Endothelial cell of umbilical vein (primary cell): ENCODE data around the gene INHA. TPM values are rescaled to one million over a fixed set of nuclear protein-coding genes. Genes with fewer than 3 reads are reported as not detected.

Source experiments
- BruUV-seq: library from RNA; stranded (reverse); fragments of 400-500 nt; replicated peaks from 2 replicates; lab custom pipeline; 2021; lab: Mats Ljungman, UMichigan
- CTCF ChIA-PET: fragments of 300-600, 350-600 bp; sonication (Branson Sonifier 250); formaldehyde crosslinking; loops from one replicate; lab custom pipeline; 2021; ENCODE audit warnings: antibody characterized with exemption, inconsistent platforms; lab: Charles Lee
- POLR2A ChIA-PET: fragments of 300-600, 350-600 bp; sonication (Branson Sonifier 250); formaldehyde crosslinking; loops from one replicate; lab custom pipeline; 2021; ENCODE audit warnings: antibody characterized with exemption, inconsistent platforms; lab: Charles Lee
- DNase-seq: peaks from one replicate; pipeline ENCODE4 v3.0.0-alpha.2; 2011; ENCODE audit warnings: low read depth, low spot score
- FAIRE-seq: peaks from 2 replicates; lab custom pipeline; 2011; peaks lifted over from hg19 to GRCh38; lab: Jason Lieb, UNC
- H2AFZ ChIP-seq: 2 replicates; pipeline ENCODE4 v1.6.0; 2012; ENCODE audit warnings: low read depth, low read length, control low read depth, inconsistent platforms
- H3K27ac ChIP-seq: 2 replicates; pipeline ENCODE4 v1.5.1; 2011; ENCODE audit warnings: low read depth, mild to moderate bottlenecking, control low read depth, low read length, moderate library complexity; ENCODE audit not compliant: insufficient read depth
- H3K27me3 ChIP-seq, 2 experiments: 2 replicates each; pipeline versions ENCODE4 v1.6.0 to v1.6.1; 2011; ENCODE audit warnings: low read length in 2 of 2, mixed read lengths in 1 of 2; ENCODE audit not compliant: control insufficient read depth in 2 of 2, insufficient read depth in 2 of 2
- H3K36me3 ChIP-seq, 2 experiments: 2 replicates in 1 of 2; 3 replicates in 1 of 2; pipeline ENCODE4 v1.5.1; 2011; ENCODE audit warnings: low read length in 2 of 2, mild to moderate bottlenecking in 1 of 2, moderate library complexity in 1 of 2; ENCODE audit not compliant: control insufficient read depth in 2 of 2, insufficient read depth in 2 of 2; ENCODE audit errors: extremely low read depth in 1 of 2
- H3K4me1 ChIP-seq: 3 replicates; pipeline ENCODE4 v1.5.1; 2011; ENCODE audit warnings: mild to moderate bottlenecking, low read length; ENCODE audit not compliant: control insufficient read depth, insufficient read depth; ENCODE audit errors: extremely low read depth
- H3K4me2 ChIP-seq: 2 replicates; pipeline ENCODE4 v1.6.1; 2011; ENCODE audit warnings: low read length, control low read depth, mixed read lengths; ENCODE audit not compliant: insufficient read depth
- H3K4me3 ChIP-seq, 3 experiments: fragments of 200-600 bp in 1 of 3; sonication (generic), shearing (Covaris generic) in 1 of 3; replicated peaks in 1 of 3; 2 replicates each; pipeline ENCODE4 v1.5.1; 2011 to 2016; ENCODE audit warnings: control low read depth in 3 of 3, low read length in 3 of 3, mild to moderate bottlenecking in 2 of 3, inconsistent platforms in 1 of 3, low read depth in 1 of 3, moderate library complexity in 1 of 3; ENCODE audit not compliant: insufficient read depth in 1 of 3
- H3K79me2 ChIP-seq: 2 replicates; pipeline ENCODE4 v1.6.0; 2012; ENCODE audit warnings: low read length, inconsistent platforms; ENCODE audit not compliant: control insufficient read depth, insufficient read depth
- H3K9ac ChIP-seq: replicated peaks from 2 replicates; pipeline ENCODE3; 2011; ENCODE audit warnings: low read length, control low read depth; ENCODE audit not compliant: insufficient read depth; ENCODE audit errors: extremely low read depth
- H3K9me1 ChIP-seq: replicated peaks from 3 replicates; pipeline ENCODE4 v1.6.0; 2011; ENCODE audit warnings: mild to moderate bottlenecking, low read length; ENCODE audit not compliant: control insufficient read depth, insufficient read depth; ENCODE audit errors: extremely low read depth
- H3K9me3 ChIP-seq: replicated peaks from 2 replicates; pipeline ENCODE4 v1.5.1; 2012; ENCODE audit warnings: low read length, inconsistent platforms; ENCODE audit not compliant: control insufficient read depth, insufficient read depth
- H4K20me1 ChIP-seq: replicated peaks from 2 replicates; pipeline ENCODE3; 2011; ENCODE audit warnings: mild to moderate bottlenecking, low read length; ENCODE audit not compliant: control insufficient read depth, insufficient read depth; ENCODE audit errors: extremely low read depth
- CTCF ChIP-seq, 2 donors: IDR thresholded peaks; 1 replicate in 1 of 2; 2 replicates in 1 of 2; pipeline ENCODE4 v1.5.1; 2011; ENCODE audit warnings: low read length in 2 of 2, mild to moderate bottlenecking in 2 of 2, moderate library complexity in 2 of 2, control low read depth in 1 of 2, inconsistent platforms in 1 of 2, low read depth in 1 of 2; ENCODE audit not compliant: insufficient read depth in 1 of 2; ENCODE audit errors: extremely low read depth in 1 of 2
- EZH2 ChIP-seq: IDR thresholded peaks from 2 replicates; pipeline ENCODE4 v1.6.1; 2012; ENCODE audit warnings: borderline replicate concordance, low read depth, mild to moderate bottlenecking, moderate library complexity, low read length, inconsistent platforms; ENCODE audit not compliant: severe bottlenecking
- FOS ChIP-seq: IDR thresholded peaks from 2 replicates; pipeline ENCODE4 v1.6.1; 2011; ENCODE audit warnings: mild to moderate bottlenecking, low read length, moderate library complexity, borderline replicate concordance; ENCODE audit not compliant: insufficient read depth
- GATA2 ChIP-seq: IDR thresholded peaks from 2 replicates; pipeline ENCODE4 v1.7.0; 2011; ENCODE audit warnings: low read depth, mild to moderate bottlenecking, moderate library complexity, mixed read lengths, low read length; ENCODE audit not compliant: insufficient read length, insufficient read depth
- JUN ChIP-seq: IDR thresholded peaks from 2 replicates; pipeline ENCODE4 v1.6.1; 2011; ENCODE audit warnings: borderline replicate concordance, low read depth; ENCODE audit not compliant: insufficient read length, insufficient read depth
- MAX ChIP-seq: IDR thresholded peaks from 2 replicates; pipeline ENCODE4 v1.6.1; 2011; ENCODE audit not compliant: insufficient read depth, insufficient read length
- MYC ChIP-seq: IDR thresholded peaks from one replicate; pipeline ENCODE4 v1.6.1; 2011; ENCODE audit warnings: mild to moderate bottlenecking, low read depth, low read length
- POLR2A ChIP-seq: IDR thresholded peaks from 2 replicates; pipeline ENCODE4 v1.6.1; 2012; ENCODE audit warnings: low read depth, mild to moderate bottlenecking, control low read depth, low read length
- POLR2AphosphoS5 ChIP-seq: IDR thresholded peaks from 2 replicates; pipeline ENCODE4 v1.6.1; 2012; ENCODE audit warnings: low read depth, mild to moderate bottlenecking, control low read depth, low read length, moderate library complexity; ENCODE audit not compliant: insufficient read depth
- dilution Hi-C: fragments of 300-500 bp; cut with MboI; formaldehyde crosslinking; loops from one replicate; pipeline ENCODE4 v1.15.0; 2019; ENCODE audit warnings: low sequenced_read_pairs; ENCODE audit not compliant: extremely low pct_ligation_motif_present
- intact Hi-C: fragments of 100-400 bp; cut with micrococcal nuclease; formaldehyde crosslinking; loops from one replicate; pipeline ENCODE4 v1.10.0; 2022
- polyA plus RNA-seq, 4 experiments: library from polyadenylated mRNA; depleted of rRNA in 3 of 4; stranded (reverse) in 3 of 4; unstranded in 1 of 4; fragments of >200 nt; gene quantifications; 2 replicates each; pipeline versions ENCODE4 v1.2.1 to v1.2.3, GENCODE V29; 2011 to 2012; ENCODE audit warnings: missing spikeins in 1 of 4
- total RNA-seq: library from RNA; stranded (reverse); gene quantifications from 2 replicates; pipeline ENCODE4 v1.2.3, GENCODE V29; 2021

INHA gene
- total and polyA plus RNA-seq, 2 donors (not counting 3 experiments of a cell fraction or from before 2014, with no cell fraction given): 0.06 TPM; not detected in 1

- Histone ChIP-seq H3K27me3 (peaks cover 3 to 10% of the 10 kb centered on the region in 2 experiments), H3K9ac (no peak overlapping the region), H3K4me1 (no peaks in the 10 kb centered on the region), H3K79me2 (no peaks in the 10 kb centered on the region), H3K9me1 (no peaks in the 10 kb centered on the region), H3K9me3 (no peaks in the 10 kb centered on the region), H4K20me1 (no peaks in the 10 kb centered on the region), H3K4me3 (no peak overlapping the region), H3K27ac (no peak overlapping the region), H3K4me2 (no peak overlapping the region), H3K36me3 (no peaks in the 10 kb centered on the region), H2AFZ (no peak overlapping the region)
- BruUV-seq: no TSS peak
- no peak for DNase-seq
- dilution Hi-C loops (no loop called here), intact Hi-C loops (no loop called here)
- ChIA-PET CTCF (interaction anchor here (4.9 kb wide), 1 partner anchor 41 kb away, joined by 21 read pairs; a partner anchor contains a TSS), POLR2A (no interaction called here)
- FAIRE-seq: no peak
- TF ChIP-seq FOS (no peak), CTCF (IDR thresholded peaks at IDR 0.05; ENCODE audit: extremely low read depth in 1 of 2, insufficient read depth in 1 of 2, low read depth in 1 of 2, low read length in 2 of 2) (no peak)
Measured at GRCh38 chr2:219536967-219537366, 35.1 kb upstream of the INHA start.

GRCh38 chr2:219537657-219538488 is 34.2 kb upstream of the INHA start:
- CTCF ChIA-PET: interaction anchor here (1.7 to 4.9 kb wide), 5 partner anchors 8 to 152 kb away, joined by 5 to 47 read pairs (median 21); a partner anchor contains a TSS

More at GRCh38 chr2:219537657-219538488, 34.2 kb upstream of the INHA start:
- H3K27ac ChIP-seq: no peak overlapping the region
- FAIRE-seq: no peak
- no peak overlapping the region for H3K9ac ChIP-seq
- no peak overlapping the region for H3K4me2 ChIP-seq
- POLR2A ChIA-PET: no interaction called here
- no peak overlapping the region for H2AFZ ChIP-seq
- H3K27me3 ChIP-seq: peaks cover 11 to 16% of the 10 kb centered on the region in 2 experiments
- intact Hi-C loops: no loop called here
- BruUV-seq: no TSS peak
- no peaks in the 10 kb centered on the region for H3K79me2 ChIP-seq
- no peaks in the 10 kb centered on the region for H3K9me3 ChIP-seq
- H3K9me1 ChIP-seq: no peaks in the 10 kb centered on the region
- no peak for DNase-seq
- no peak overlapping the region for H3K4me3 ChIP-seq
- H3K36me3 ChIP-seq: no peaks in the 10 kb centered on the region
- dilution Hi-C loops: no loop called here
- H3K4me1 ChIP-seq: peaks cover 1% of the 10 kb centered on the region
- no peaks in the 10 kb centered on the region for H4K20me1 ChIP-seq
- no peak for TF ChIP-seq CTCF (IDR thresholded peaks at IDR 0.05; ENCODE audit: extremely low read depth in 1 of 2, insufficient read depth in 1 of 2, low read depth in 1 of 2, low read length in 2 of 2)
- no peak for TF ChIP-seq MYC
- TF ChIP-seq POLR2AphosphoS5: no peak
- no peak for TF ChIP-seq EZH2
- TF ChIP-seq POLR2A: no peak
- TF ChIP-seq JUN: no peak
- TF ChIP-seq FOS: no peak
- no peak for TF ChIP-seq MAX
- TF ChIP-seq GATA2: no peak
